ENCODE results near the gene FAM72D. TPM values are rescaled to one million over a fixed set of nuclear protein-coding genes. Genes with fewer than 3 reads are reported as not detected.
"Not testable (repeated sequence)": the region's sequence is repeated elsewhere in the genome, so short reads cannot be mapped to it uniquely, and the experiment has no call there.

The FAM72D gene
- polyA plus RNA-seq (2013): 0.67 TPM

GRCh38 chr1:145095284-145096057 is at the start of gene FAM72D, which contains the start of gene SRGAP2B:
TSS of gene FAM72D (plus strand) at chr1:145095974. CDS start at chr1:145096848, 874 bp downstream.
TSS of gene SRGAP2B (minus strand) at chr1:145095328. CDS start at chr1:145092901, 2,427 bp downstream.
- H3K4me1 ChIP-seq (ENCODE audit: control extremely low read depth in 1 of 4, control insufficient read depth in 4 of 4, insufficient read depth in 4 of 4, low read length in 3 of 4); H3K36me3 ChIP-seq (ENCODE audit: control insufficient read depth in 4 of 4, insufficient read depth in 4 of 4, low read length in 3 of 4); DNase-seq; H3K27ac ChIP-seq (ENCODE audit: insufficient read depth in 1 of 2, low read depth in 1 of 2, low read length in 2 of 2, poor library complexity in 1 of 2, severe bottlenecking in 2 of 2); H3K9me3 ChIP-seq (ENCODE audit: control extremely low read depth in 1 of 5, control insufficient read depth in 4 of 5, insufficient read depth in 2 of 5, low read depth in 1 of 5, low read length in 4 of 5); CTCF ChIA-PET; POLR2A ChIA-PET; H3K27me3 ChIP-seq (replicated peaks in 2 of 5; ENCODE audit: control insufficient read depth in 4 of 5, insufficient read depth in 5 of 5, low read length in 4 of 5): not testable (repeated sequence)
- WGBS (ENCODE audit: insufficient coverage): no CpG with 5 or more reads among the region's 47 CpGs
- H3K4me3 ChIP-seq (ENCODE audit: control insufficient read depth in 1 of 7, extremely low read depth in 1 of 7, insufficient read depth in 4 of 7, low read depth in 2 of 7, low read length in 6 of 7): peak within 1 kb of the TSS in 3 of 7 experiments; percentile 46 to 67 (median 53)

GRCh38 chr1:145047553-145047952 is 48.2 kb upstream of the FAM72D start:
- POLR2A ChIA-PET; CTCF ChIA-PET; DNase-seq; H3K27me3 ChIP-seq (replicated peaks in 2 of 5; ENCODE audit: control insufficient read depth in 4 of 5, insufficient read depth in 5 of 5, low read length in 4 of 5); H3K4me1 ChIP-seq (ENCODE audit: control extremely low read depth in 1 of 4, control insufficient read depth in 4 of 4, insufficient read depth in 4 of 4, low read length in 3 of 4); H3K27ac ChIP-seq (ENCODE audit: insufficient read depth in 1 of 2, low read depth in 1 of 2, low read length in 2 of 2, poor library complexity in 1 of 2, severe bottlenecking in 2 of 2); H3K36me3 ChIP-seq (ENCODE audit: control insufficient read depth in 4 of 4, insufficient read depth in 4 of 4, low read length in 3 of 4); H3K9me3 ChIP-seq (ENCODE audit: control extremely low read depth in 1 of 5, control insufficient read depth in 4 of 5, insufficient read depth in 2 of 5, low read depth in 1 of 5, low read length in 4 of 5); H3K4me3 ChIP-seq (ENCODE audit: control insufficient read depth in 1 of 7, extremely low read depth in 1 of 7, insufficient read depth in 4 of 7, low read depth in 2 of 7, low read length in 6 of 7): not testable (repeated sequence)
- no CpG with 5 or more reads among the region's 1 CpG for WGBS (ENCODE audit: insufficient coverage)

DNA sequence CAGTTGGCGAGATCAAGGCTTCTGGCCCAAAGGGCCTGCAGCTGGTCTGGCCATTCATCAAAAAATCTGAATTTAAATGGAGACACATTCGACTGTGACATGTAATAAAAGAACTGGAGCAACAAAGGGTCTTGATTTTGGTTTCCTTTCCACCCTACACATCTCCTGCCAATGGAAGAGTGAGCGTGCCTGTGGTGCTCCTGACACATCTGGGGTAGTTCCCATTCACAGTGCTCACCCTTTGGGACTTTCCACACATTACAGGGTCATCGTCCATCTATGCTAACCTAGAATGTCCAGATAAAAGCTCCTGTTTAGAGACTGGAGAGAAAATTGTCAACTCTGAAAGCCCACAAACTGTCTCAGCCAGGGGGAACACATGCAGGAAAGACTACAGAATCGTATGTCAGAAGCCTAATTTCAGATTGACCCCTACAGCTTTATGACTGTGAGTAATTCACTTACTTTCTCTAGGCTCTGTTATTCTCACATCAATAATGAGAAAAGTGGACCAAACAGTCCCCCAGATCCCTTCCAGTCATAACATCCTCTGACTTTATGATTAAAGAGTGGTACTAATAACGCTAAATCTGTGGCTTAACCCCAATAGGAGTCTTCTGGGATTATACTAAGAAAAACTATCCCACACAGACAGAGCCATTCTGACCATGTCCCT is 47.5 kb upstream of the FAM72D start:
- CTCF ChIA-PET; DNase-seq; H3K4me1 ChIP-seq (ENCODE audit: control extremely low read depth in 1 of 4, control insufficient read depth in 4 of 4, insufficient read depth in 4 of 4, low read length in 3 of 4); H3K27ac ChIP-seq (ENCODE audit: insufficient read depth in 1 of 2, low read depth in 1 of 2, low read length in 2 of 2, poor library complexity in 1 of 2, severe bottlenecking in 2 of 2); H3K9me3 ChIP-seq (ENCODE audit: control extremely low read depth in 1 of 5, control insufficient read depth in 4 of 5, insufficient read depth in 2 of 5, low read depth in 1 of 5, low read length in 4 of 5); H3K4me3 ChIP-seq (ENCODE audit: control insufficient read depth in 1 of 7, extremely low read depth in 1 of 7, insufficient read depth in 4 of 7, low read depth in 2 of 7, low read length in 6 of 7); H3K27me3 ChIP-seq (replicated peaks in 2 of 5; ENCODE audit: control insufficient read depth in 4 of 5, insufficient read depth in 5 of 5, low read length in 4 of 5); H3K36me3 ChIP-seq (ENCODE audit: control insufficient read depth in 4 of 4, insufficient read depth in 4 of 4, low read length in 3 of 4); POLR2A ChIA-PET: not testable (repeated sequence)
- WGBS (ENCODE audit: insufficient coverage): no CpG with 5 or more reads among the region's 6 CpGs

- H3K4me3 ChIP-seq (ENCODE audit: control insufficient read depth in 1 of 7, extremely low read depth in 1 of 7, insufficient read depth in 4 of 7, low read depth in 2 of 7, low read length in 6 of 7); H3K9me3 ChIP-seq (ENCODE audit: control extremely low read depth in 1 of 5, control insufficient read depth in 4 of 5, insufficient read depth in 2 of 5, low read depth in 1 of 5, low read length in 4 of 5); H3K27me3 ChIP-seq (replicated peaks in 2 of 5; ENCODE audit: control insufficient read depth in 4 of 5, insufficient read depth in 5 of 5, low read length in 4 of 5); H3K27ac ChIP-seq (ENCODE audit: insufficient read depth in 1 of 2, low read depth in 1 of 2, low read length in 2 of 2, poor library complexity in 1 of 2, severe bottlenecking in 2 of 2); CTCF ChIA-PET; DNase-seq; H3K4me1 ChIP-seq (ENCODE audit: control extremely low read depth in 1 of 4, control insufficient read depth in 4 of 4, insufficient read depth in 4 of 4, low read length in 3 of 4); H3K36me3 ChIP-seq (ENCODE audit: control insufficient read depth in 4 of 4, insufficient read depth in 4 of 4, low read length in 3 of 4); POLR2A ChIA-PET: not testable (repeated sequence)
- WGBS (ENCODE audit: insufficient coverage): no CpG with 5 or more reads among the region's 10 CpGs
Observed at GRCh38 chr1:145052019-145052776, 43.6 kb upstream of the FAM72D start.

- H3K4me3 ChIP-seq (ENCODE audit: control insufficient read depth in 1 of 7, extremely low read depth in 1 of 7, insufficient read depth in 4 of 7, low read depth in 2 of 7, low read length in 6 of 7); CTCF ChIA-PET; H3K27ac ChIP-seq (ENCODE audit: insufficient read depth in 1 of 2, low read depth in 1 of 2, low read length in 2 of 2, poor library complexity in 1 of 2, severe bottlenecking in 2 of 2); H3K36me3 ChIP-seq (ENCODE audit: control insufficient read depth in 4 of 4, insufficient read depth in 4 of 4, low read length in 3 of 4); H3K9me3 ChIP-seq (ENCODE audit: control extremely low read depth in 1 of 5, control insufficient read depth in 4 of 5, insufficient read depth in 2 of 5, low read depth in 1 of 5, low read length in 4 of 5); H3K4me1 ChIP-seq (ENCODE audit: control extremely low read depth in 1 of 4, control insufficient read depth in 4 of 4, insufficient read depth in 4 of 4, low read length in 3 of 4); DNase-seq; H3K27me3 ChIP-seq (replicated peaks in 2 of 5; ENCODE audit: control insufficient read depth in 4 of 5, insufficient read depth in 5 of 5, low read length in 4 of 5); POLR2A ChIA-PET: not testable (repeated sequence)
- no CpG with 5 or more reads among the region's 4 CpGs for WGBS (ENCODE audit: insufficient coverage)
Observed at GRCh38 chr1:145053428-145053827, 42.3 kb upstream of the FAM72D start.

GRCh38 chr1:145055217-145055760 is 40.5 kb upstream of the FAM72D start:
- WGBS (ENCODE audit: insufficient coverage): no CpG with 5 or more reads among the region's 4 CpGs
- H3K4me1 ChIP-seq (ENCODE audit: control extremely low read depth in 1 of 4, control insufficient read depth in 4 of 4, insufficient read depth in 4 of 4, low read length in 3 of 4); H3K4me3 ChIP-seq (ENCODE audit: control insufficient read depth in 1 of 7, extremely low read depth in 1 of 7, insufficient read depth in 4 of 7, low read depth in 2 of 7, low read length in 6 of 7); POLR2A ChIA-PET; DNase-seq; CTCF ChIA-PET; H3K9me3 ChIP-seq (ENCODE audit: control extremely low read depth in 1 of 5, control insufficient read depth in 4 of 5, insufficient read depth in 2 of 5, low read depth in 1 of 5, low read length in 4 of 5); H3K36me3 ChIP-seq (ENCODE audit: control insufficient read depth in 4 of 4, insufficient read depth in 4 of 4, low read length in 3 of 4); H3K27ac ChIP-seq (ENCODE audit: insufficient read depth in 1 of 2, low read depth in 1 of 2, low read length in 2 of 2, poor library complexity in 1 of 2, severe bottlenecking in 2 of 2); H3K27me3 ChIP-seq (replicated peaks in 2 of 5; ENCODE audit: control insufficient read depth in 4 of 5, insufficient read depth in 5 of 5, low read length in 4 of 5): not testable (repeated sequence)

GRCh38 chr1:145058184-145058583 is 37.6 kb upstream of the FAM72D start:
- no CpG with 5 or more reads among the region's 3 CpGs for WGBS (ENCODE audit: insufficient coverage)
- H3K27me3 ChIP-seq (replicated peaks in 2 of 5; ENCODE audit: control insufficient read depth in 4 of 5, insufficient read depth in 5 of 5, low read length in 4 of 5); H3K36me3 ChIP-seq (ENCODE audit: control insufficient read depth in 4 of 4, insufficient read depth in 4 of 4, low read length in 3 of 4); H3K4me3 ChIP-seq (ENCODE audit: control insufficient read depth in 1 of 7, extremely low read depth in 1 of 7, insufficient read depth in 4 of 7, low read depth in 2 of 7, low read length in 6 of 7); H3K4me1 ChIP-seq (ENCODE audit: control extremely low read depth in 1 of 4, control insufficient read depth in 4 of 4, insufficient read depth in 4 of 4, low read length in 3 of 4); H3K9me3 ChIP-seq (ENCODE audit: control extremely low read depth in 1 of 5, control insufficient read depth in 4 of 5, insufficient read depth in 2 of 5, low read depth in 1 of 5, low read length in 4 of 5); H3K27ac ChIP-seq (ENCODE audit: insufficient read depth in 1 of 2, low read depth in 1 of 2, low read length in 2 of 2, poor library complexity in 1 of 2, severe bottlenecking in 2 of 2); CTCF ChIA-PET; DNase-seq; POLR2A ChIA-PET: not testable (repeated sequence)

Data from common myeloid progenitor, CD34-positive (primary cell).